ENCODE measurements around the gene CRMP1.

DNA sequence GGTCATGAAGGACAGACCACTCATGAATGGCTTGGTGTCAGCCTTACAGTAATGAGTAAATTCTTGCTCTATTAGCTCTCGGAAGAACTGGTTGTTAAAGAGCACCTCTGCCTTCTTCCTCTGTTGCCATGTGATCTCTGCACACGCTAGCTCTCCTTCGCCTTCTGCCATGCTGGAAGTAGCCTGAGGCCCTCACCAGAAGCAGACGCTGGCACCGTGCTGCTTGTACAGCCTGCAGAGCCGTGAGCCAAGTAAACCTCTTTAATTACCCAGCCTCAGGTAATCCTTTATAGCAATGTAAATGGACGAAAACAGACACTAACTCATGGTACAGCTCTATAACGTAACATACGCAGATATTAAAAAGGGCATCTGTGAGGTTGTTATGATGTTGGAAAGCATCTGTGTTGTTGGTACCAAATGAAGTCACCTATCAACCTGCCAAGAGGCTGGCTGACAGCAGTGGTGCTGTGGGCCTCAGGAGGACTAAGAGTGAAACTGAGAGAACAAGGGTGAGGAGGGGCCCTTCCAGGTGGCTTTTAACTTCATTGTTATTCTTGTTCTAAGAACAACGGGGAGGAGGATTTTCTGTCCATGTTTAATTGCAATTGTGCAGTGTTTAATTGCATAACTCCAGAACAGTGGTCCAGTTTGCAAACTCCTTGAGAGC is 69.2 kb downstream of the CRMP1 start:
- TF ChIP-seq, protein P1, sequence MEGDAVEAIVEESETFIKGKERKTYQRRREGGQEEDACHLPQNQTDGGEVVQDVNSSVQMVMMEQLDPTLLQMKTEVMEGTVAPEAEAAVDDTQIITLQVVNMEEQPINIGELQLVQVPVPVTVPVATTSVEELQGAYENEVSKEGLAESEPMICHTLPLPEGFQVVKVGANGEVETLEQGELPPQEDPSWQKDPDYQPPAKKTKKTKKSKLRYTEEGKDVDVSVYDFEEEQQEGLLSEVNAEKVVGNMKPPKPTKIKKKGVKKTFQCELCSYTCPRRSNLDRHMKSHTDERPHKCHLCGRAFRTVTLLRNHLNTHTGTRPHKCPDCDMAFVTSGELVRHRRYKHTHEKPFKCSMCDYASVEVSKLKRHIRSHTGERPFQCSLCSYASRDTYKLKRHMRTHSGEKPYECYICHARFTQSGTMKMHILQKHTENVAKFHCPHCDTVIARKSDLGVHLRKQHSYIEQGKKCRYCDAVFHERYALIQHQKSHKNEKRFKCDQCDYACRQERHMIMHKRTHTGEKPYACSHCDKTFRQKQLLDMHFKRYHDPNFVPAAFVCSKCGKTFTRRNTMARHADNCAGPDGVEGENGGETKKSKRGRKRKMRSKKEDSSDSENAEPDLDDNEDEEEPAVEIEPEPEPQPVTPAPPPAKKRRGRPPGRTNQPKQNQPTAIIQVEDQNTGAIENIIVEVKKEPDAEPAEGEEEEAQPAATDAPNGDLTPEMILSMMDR (optimal IDR thresholded peaks at IDR 0.05 in 1 of 3, IDR thresholded peaks at IDR 0.05 in 1 of 3, conservative IDR thresholded peaks at IDR 0.05 in 1 of 3; ENCODE audit: extremely low read depth in 1 of 3, insufficient read depth in 2 of 3, low read length in 3 of 3) = no peak
- TF ChIP-seq EZH2 (IDR thresholded peaks at IDR 0.05; ENCODE audit: low read length) = no peak

Measured in keratinocyte (primary cell).